PC-3 (cell line): Measurements from ENCODE around the gene SPAG7. TPM values are rescaled to one million over a fixed set of nuclear protein-coding genes. Genes with fewer than 3 reads are reported as not detected.
A peak's percentile ranks its signal among the peaks of the same experiment; 100 is the strongest.

ENCODE experiments used
- ATAC-seq: fragments of 200-7000 bp; cut with Tn5 transposase; 2 replicates; pipeline ENCODE4 v1.9.1; 2020; ENCODE audit warnings: mild to moderate bottlenecking, moderate library complexity
- BruUV-seq: library from RNA; stranded (reverse); fragments of 400-500 nt; replicated peaks from 2 replicates; lab custom pipeline; 2021; lab: Mats Ljungman, UMichigan
- CTCF ChIA-PET: fragments of 300-600 bp; sonication (Branson Sonifier 250); formaldehyde crosslinking; loops from one replicate; lab custom pipeline; 2022; ENCODE audit warnings: antibody characterized with exemption; lab: Charles Lee
- POLR2A ChIA-PET: fragments of 300-600 bp; sonication (Branson Sonifier 250); formaldehyde crosslinking; loops from one replicate; lab custom pipeline; 2022; ENCODE audit warnings: antibody characterized with exemption; ENCODE audit not compliant: unreplicated experiment; lab: Charles Lee
- DNase-seq: peaks from one replicate; pipeline ENCODE4 v3.0.0-alpha.2; 2015
- H2AFZ ChIP-seq: fragments of 300-600 bp; sonication (generic); 2 replicates; pipeline ENCODE4 v1.6.0; 2016; ENCODE audit warnings: antibody characterized with exemption, low read length
- H3F3A ChIP-seq: fragments of 300-600 bp; sonication (generic); one replicate; pipeline ENCODE4 v1.6.0; 2017; ENCODE audit warnings: antibody characterized with exemption, low read length, control low read depth, mild to moderate bottlenecking; ENCODE audit not compliant: unreplicated experiment
- H3K27ac ChIP-seq: fragments of 300-600 bp; sonication (generic); 2 replicates; pipeline ENCODE4 v1.5.1; 2016; ENCODE audit warnings: mild to moderate bottlenecking, low read length
- H3K27me3 ChIP-seq: fragments of 300-600 bp; sonication (generic); 2 replicates; pipeline ENCODE4 v1.6.1; 2016; ENCODE audit warnings: low read length, mixed read lengths
- H3K36me3 ChIP-seq: fragments of 300-600 bp; sonication (generic); 2 replicates; pipeline ENCODE4 v1.6.1; 2016; ENCODE audit warnings: low read depth, mixed run types, low read length, mixed read lengths
- H3K4me1 ChIP-seq: fragments of 300-600 bp; sonication (generic); 2 replicates; pipeline ENCODE4 v1.5.1; 2016; ENCODE audit warnings: low read length; ENCODE audit not compliant: insufficient read depth
- H3K4me2 ChIP-seq: fragments of 300-600 bp; sonication (generic); 2 replicates; pipeline ENCODE4 v1.6.0; 2016; ENCODE audit warnings: low read length
- H3K4me3 ChIP-seq: fragments of 300-600 bp; sonication (generic); 2 replicates; pipeline ENCODE4 v1.5.1; 2016; ENCODE audit warnings: mild to moderate bottlenecking, low read length, mixed read lengths
- H3K79me2 ChIP-seq: fragments of 300-600 bp; sonication (generic); 2 replicates; pipeline ENCODE4 v1.6.1; 2017; ENCODE audit warnings: low read length, mixed read lengths
- H3K9ac ChIP-seq: fragments of 300-600 bp; sonication (generic); 2 replicates; pipeline ENCODE4 v1.6.0; 2016; ENCODE audit warnings: mild to moderate bottlenecking, low read length
- H3K9me2 ChIP-seq: fragments of 300-600 bp; sonication (generic); replicated peaks from 2 replicates; pipeline ENCODE4 v1.6.1; 2016; ENCODE audit warnings: mixed run types, low read length, mixed read lengths
- H3K9me3 ChIP-seq: fragments of 300-600 bp; sonication (generic); 2 replicates; pipeline ENCODE4 v1.6.1; 2016; ENCODE audit warnings: low read length, mixed read lengths
- H4K20me1 ChIP-seq: fragments of 300-600 bp; sonication (generic); 2 replicates; pipeline ENCODE4 v1.6.1; 2016; ENCODE audit warnings: low read length, mixed read lengths
- CTCF ChIP-seq: fragments of 300-600 bp; sonication (generic); conservative IDR thresholded peaks from 2 replicates; pipeline ENCODE4 v1.5.1; 2017; ENCODE audit warnings: antibody characterized with exemption, low read depth, mild to moderate bottlenecking, low read length
- EZH2 ChIP-seq: fragments of 300-600 bp; sonication (generic); IDR thresholded peaks from one replicate; pipeline ENCODE4 v1.6.1; 2017; ENCODE audit warnings: antibody characterized with exemption, mild to moderate bottlenecking, low read length; ENCODE audit not compliant: unreplicated experiment
- EZH2phosphoT487 ChIP-seq: fragments of 300-600 bp; sonication (generic); IDR thresholded peaks from 2 replicates; pipeline ENCODE4 v1.6.1; 2018; ENCODE audit warnings: mild to moderate bottlenecking, antibody characterized with exemption, low read length, borderline replicate concordance
- intact Hi-C: fragments of 100-400 bp; cut with micrococcal nuclease; formaldehyde crosslinking; loops from 2 replicates; pipeline ENCODE4 v1.9.0; 2023
- total RNA-seq: library from RNA; depleted of rRNA; stranded (reverse); fragments of >200 nt; gene quantifications from 2 replicates; pipeline ENCODE4 v1.2.3, GENCODE V29; 2014

The SPAG7 gene
- total RNA-seq, 1 experiment from 2014 or later: 44.1 TPM

- ChIA-PET CTCF (no interaction called here), POLR2A (interaction anchor here (0.5 kb wide), 1 partner anchor 20 kb away, joined by 4 read pairs; no protein-coding TSS in a partner anchor)
- no peaks in the 10 kb centered on the region for H3F3A ChIP-seq
Measured at GRCh38 chr17:4969047-4969550, 1.5 kb upstream of the SPAG7 start.

GRCh38 chr17:4968486-4969046 is 949 bp upstream of the SPAG7 start:
- ChIA-PET CTCF (no interaction called here), POLR2A (no interaction called here)
- peak overlapping the region; percentile 79 for H3K4me3 ChIP-seq
- H3F3A ChIP-seq: no peaks in the 10 kb centered on the region
- no peaks in the 10 kb centered on the region for H3K9me3 ChIP-seq
- no peaks in the 10 kb centered on the region; the same call in 1 of the 2 replicates for H3K36me3 ChIP-seq
- intact Hi-C loops: no loop called here
- TF ChIP-seq CTCF: no peak
- TF ChIP-seq EZH2: no peak
- TF ChIP-seq EZH2phosphoT487: no peak
- no peaks in the 10 kb centered on the region for H4K20me1 ChIP-seq
- peak overlapping the region; percentile 43; the same call in 1 of the 2 replicates for H3K27ac ChIP-seq
- BruUV-seq: no TSS peak
- peaks cover 12% of the 10 kb centered on the region; the same call in 1 of the 2 replicates for H3K79me2 ChIP-seq
- H2AFZ ChIP-seq: 0 out of 2 replicates have a peak overlapping the region, but pooled peaks have one; percentile 84
- DNase-seq (no peak), ATAC-seq (no peak)
- peaks cover 23% of the 10 kb centered on the region for H3K4me1 ChIP-seq
- H3K9me2 ChIP-seq: no peaks in the 10 kb centered on the region
- peak overlapping the region; percentile 86 for H3K9ac ChIP-seq
- peak overlapping the region; percentile 98 for H3K4me2 ChIP-seq
- no peaks in the 10 kb centered on the region for H3K27me3 ChIP-seq

More at GRCh38 chr17:4969047-4969550, 1.5 kb upstream of the SPAG7 start:
- intact Hi-C loops: no loop called here
- Histone ChIP-seq H3K4me3 (no peak overlapping the region), H3K4me2 (peak overlapping the region; percentile 98; the same call in 1 of the 2 replicates), H2AFZ (no peak overlapping the region), H3K27me3 (no peaks in the 10 kb centered on the region), H3K27ac (peak overlapping the region; percentile 13; the same call in 1 of the 2 replicates), H3K9me2 (no peaks in the 10 kb centered on the region), H3K4me1 (peaks cover 23% of the 10 kb centered on the region), H3K79me2 (peaks cover 12% of the 10 kb centered on the region; the same call in 1 of the 2 replicates), H4K20me1 (no peaks in the 10 kb centered on the region), H3K9ac (no peak overlapping the region), H3K36me3 (no peaks in the 10 kb centered on the region; the same call in 1 of the 2 replicates), H3K9me3 (no peaks in the 10 kb centered on the region)
- DNase-seq (peak; percentile 31), ATAC-seq (no peak)
- TF ChIP-seq EZH2phosphoT487 (no peak), CTCF (no peak), EZH2 (no peak)
- BruUV-seq: no TSS peak
